UCSD-AML1 (cell line): ENCODE data around the gene CCDC197.

ENCODE experiments used
- DNase-seq: peaks from one replicate; lab custom pipeline; 2025; ENCODE audit not compliant: unreplicated experiment; lab: John Stamatoyannopoulos, UW

CCDC197 gene

GRCh38 chr14:93977171-93977570 lies 19.9 kb upstream of the CCDC197 start:
- no peak for DNase-seq

- DNase-seq, result no peak
Observed at GRCh38 chr14:93977790-93978581, 19.1 kb upstream of the CCDC197 start.

- no peak for DNase-seq
Observed at GRCh38 chr14:93978735-93979134, 18.4 kb upstream of the CCDC197 start.

- no peak for DNase-seq
Observed at GRCh38 chr14:93980456-93981201, 16.5 kb upstream of the CCDC197 start.

DNA sequence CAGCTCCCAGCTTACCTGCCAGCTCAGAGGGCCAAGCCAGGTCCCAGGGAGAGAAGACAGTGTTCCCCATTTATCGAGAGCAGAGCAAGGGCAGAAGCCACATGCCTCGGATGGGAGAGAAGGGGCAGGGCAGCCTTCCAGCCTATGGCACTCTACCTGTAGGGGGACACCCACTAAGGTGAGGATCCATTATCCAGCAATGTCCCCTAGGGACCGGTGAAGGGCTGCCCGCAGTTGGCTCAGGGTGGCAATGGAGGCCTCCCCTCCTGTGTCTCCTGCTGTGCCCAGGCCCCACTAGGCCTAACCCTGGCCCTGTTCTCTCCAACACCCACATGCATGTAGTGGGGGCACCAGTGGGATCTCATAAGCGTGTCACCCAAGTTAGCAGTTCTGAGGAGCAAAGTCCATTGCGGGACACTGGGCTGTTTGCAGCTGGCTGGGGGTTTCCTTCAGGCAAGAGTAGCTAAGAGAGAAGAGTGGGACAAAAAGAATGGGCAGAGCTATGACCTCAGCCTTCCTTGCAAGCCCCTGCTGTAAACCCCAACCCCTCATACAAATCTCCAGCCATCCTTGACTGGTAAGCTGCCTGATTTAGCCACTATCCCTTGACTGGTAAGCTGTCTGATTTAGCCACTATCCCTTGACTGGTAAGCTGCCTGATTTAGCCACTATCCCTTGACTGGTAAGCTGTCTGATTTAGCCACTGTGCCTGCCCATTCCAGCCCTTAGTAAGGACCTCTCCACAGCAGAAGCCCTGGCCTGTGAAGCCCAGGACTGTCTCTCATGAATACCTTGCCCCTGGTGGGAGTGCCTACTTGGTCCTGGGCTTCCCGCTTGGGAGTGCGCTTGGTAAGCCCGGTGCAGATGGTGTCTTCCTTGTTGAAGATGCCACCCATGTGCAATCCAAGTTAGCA lies 15.5 kb upstream of the CCDC197 start:
- no peak for DNase-seq

GRCh38 chr14:93982230-93983007 lies 14.7 kb upstream of the CCDC197 start:
- no peak for DNase-seq

DNA sequence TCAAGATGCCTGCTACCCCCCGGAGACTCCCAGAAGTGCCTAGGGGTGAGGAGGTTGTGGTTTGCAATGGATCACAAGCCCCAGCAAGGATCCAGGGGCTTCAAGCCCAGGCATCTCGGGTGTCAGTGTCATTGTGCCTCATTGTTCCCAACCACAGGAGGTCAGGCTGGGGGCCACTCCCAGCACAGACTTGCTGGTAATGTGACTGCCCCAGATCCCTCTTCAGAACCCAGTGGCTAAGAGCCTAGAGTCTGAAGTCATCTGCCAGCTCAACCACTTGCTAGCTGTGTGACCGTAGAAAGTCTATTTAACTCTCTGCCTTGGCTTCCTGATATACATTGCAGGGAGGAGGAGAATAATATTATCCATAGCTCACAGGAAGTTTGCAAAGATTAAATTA lies 13.0 kb upstream of the CCDC197 start:
- DNase-seq, result no peak

DNA sequence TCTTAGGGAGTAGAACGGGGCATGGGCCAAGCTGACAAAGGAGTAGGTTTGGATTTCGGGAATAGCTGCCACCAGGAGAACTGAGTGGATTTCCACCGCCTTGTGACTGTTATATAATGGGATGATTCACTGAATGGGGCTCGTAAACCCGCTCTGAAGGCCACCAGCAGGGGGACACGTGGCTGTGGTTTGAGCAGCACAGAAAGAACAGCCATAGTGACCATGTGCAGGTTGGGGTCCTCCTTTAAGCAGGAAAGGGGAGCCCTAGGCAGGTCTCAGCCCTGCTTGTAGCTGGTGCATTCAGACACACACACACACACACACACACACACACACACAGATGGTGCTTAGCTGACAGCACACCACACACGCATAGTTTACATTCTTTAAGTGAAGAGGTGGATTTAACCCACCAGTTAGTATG lies 12.1 kb upstream of the CCDC197 start:
- DNase-seq, result peak; percentile 30

GRCh38 chr14:93986955-93987354 lies 10.1 kb upstream of the CCDC197 start:
- DNase-seq, result no peak

DNA sequence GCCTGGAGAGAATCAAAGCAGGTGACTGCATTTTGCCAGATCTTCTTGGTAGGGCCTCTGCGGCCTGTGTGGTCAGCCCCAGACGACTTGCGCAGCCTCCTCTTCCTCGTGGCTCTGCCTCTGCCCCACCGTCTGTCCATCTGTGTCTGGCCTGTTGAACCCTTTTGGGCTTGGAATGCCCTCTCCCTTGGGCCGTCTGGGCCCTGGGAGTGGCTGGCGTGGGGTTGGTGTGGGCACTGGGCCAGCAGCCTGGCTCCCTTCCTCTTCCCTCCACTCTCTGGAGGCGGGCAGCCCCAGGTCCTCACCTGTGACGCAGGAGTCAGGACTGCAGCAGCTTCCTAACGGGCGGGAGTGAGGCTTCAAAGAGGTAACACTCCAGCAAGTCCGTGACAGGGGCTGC lies 9.7 kb upstream of the CCDC197 start:
- no peak for DNase-seq

DNA sequence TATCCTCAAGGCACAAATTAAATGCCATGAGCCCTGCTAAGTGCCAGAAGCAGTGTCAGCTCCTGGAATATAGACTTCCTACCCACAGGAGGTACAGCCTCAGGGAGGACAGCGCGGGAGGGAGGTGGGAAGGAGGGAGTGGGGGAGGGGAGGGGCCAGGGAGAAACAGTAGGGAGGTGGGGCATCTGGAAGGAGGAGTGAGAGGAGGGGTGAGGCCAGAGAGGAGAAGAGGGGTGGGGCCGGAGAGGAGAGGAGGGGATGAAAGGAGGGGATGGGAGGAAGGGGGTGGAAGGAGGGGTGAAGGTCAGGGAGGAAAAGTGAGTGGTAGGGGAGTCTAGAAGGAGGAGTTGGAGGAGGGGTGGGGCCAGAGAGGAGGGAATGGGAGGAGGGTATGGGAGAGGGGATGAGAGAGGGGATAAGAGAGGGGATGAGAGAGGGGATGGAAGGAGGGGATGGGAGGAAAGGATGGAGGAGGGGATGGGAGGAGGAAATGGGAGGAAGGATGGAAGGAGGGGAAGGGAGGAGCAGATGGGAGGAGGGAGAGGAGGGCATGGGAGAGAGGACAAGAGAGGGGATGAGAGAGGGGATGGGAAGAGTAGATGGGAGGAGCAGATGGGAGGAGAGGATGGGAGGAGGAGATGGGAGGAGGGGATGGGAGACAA lies 9.2 kb upstream of the CCDC197 start:
- no peak for DNase-seq

GRCh38 chr14:93989939-93990338 lies 7.2 kb upstream of the CCDC197 start:
- DNase-seq, result no peak

- DNase-seq, result no peak
Observed at GRCh38 chr14:93991212-93991611, 5.9 kb upstream of the CCDC197 start.

DNA sequence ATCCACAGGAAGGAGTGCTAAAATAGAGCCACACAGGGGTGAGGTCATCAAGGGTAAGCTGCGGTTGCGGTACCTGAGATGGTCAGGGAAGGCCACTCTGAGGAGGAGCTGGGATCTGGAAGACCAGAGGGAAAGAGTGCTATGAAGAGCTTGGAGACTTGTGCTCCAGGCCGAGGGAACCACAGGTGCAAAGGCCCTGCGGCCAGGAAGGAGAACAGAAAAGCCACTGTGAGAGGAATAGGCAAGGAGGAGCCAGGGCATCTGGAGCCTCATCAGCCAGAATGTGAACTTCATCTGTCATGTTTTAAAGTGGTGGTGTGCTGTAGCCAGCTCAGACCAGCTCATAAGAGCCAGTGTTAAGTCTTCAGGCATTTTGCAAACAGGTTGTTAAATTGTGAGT lies 5.5 kb upstream of the CCDC197 start:
- no peak for DNase-seq

- no peak for DNase-seq
Observed at GRCh38 chr14:93993382-93993781, 3.7 kb upstream of the CCDC197 start.

DNA sequence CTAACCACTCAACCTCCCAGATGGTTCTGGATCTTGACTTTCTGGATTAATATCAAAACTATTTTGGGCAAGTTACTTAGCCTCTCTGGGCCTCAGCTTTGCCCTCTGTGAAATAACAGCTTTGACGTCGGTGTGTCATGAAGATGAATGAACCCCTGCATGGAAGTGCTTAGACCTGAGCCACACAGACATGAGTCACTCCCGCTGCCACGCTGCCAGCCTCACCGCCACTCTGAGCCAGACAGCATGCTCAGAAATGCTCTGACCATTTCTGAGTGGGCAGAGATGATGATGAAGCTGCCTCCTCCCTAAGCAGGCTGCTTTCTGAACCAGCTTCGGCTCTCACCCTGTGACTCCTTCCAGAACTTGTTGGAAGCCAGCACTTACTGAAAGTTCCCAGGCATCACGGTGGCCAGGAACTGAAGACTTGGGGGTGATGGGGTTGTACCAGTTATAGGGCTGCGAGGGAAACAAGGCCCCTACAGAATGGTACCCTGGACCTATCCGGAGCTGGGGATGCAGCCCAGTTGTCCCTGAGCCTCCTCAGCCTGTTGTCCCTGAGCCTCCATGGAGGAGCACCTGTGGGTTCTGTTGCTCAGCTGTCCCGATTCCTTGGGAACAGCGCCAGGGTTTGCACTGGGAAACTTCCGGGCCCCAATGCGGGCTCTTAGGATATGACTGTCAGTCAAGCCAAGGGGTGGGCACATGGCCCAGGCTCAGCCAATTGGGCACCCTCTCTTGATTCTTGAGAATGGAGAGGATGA lies 2.0 kb upstream of the CCDC197 start:
- no peak for DNase-seq

GRCh38 chr14:93996130-93996695 lies 888 bp upstream of the CCDC197 start:
- DNase-seq, result no peak

DNA sequence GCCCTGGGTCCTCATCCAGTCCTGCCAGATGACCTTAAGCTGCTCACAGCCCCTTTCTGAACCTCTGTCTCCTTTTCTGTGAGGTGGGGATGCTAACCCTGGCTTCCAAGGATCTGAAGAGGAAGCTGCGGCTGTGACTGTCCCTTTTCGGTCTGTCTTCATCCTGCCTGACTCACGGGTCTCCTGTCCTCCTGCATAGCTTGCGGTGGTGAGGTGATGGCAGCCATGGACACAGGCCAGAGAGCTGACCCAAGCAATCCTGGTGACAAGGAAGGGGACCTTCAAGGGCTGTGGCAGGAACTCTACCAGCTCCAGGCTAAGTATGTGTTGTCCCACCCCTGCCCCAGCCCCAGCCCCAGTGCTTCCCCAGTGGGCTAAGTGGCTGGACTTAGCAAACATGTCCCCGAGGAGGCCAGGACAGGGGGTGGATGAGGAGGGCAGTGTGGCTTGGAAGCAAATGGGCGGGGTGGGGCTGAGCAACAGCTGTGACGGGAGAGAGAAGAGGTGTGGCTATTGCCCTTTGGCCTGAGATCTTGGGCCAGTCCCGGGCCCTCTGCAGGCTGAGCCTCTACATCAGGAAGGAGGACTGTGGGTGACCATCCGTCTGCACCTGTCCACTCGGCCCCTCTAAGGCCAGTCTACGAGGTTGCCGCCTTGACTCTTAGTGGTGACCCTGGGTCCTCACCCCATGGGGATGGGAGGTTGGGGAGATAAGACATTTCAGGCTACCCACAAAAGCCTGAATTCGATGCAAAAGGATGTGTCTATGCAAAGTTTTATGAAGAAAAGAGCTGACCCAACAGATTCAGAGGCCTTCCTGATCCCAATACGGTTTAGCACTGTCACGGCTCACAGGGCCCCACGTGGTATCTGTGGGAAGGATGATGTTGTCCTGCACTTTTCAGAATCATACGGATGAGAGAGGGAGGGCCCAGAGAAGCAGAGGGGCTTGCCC lies 1.1 kb downstream of the CCDC197 start:
- no peak for DNase-seq
